ENCODE measurements around the gene BLM. TPM values are rescaled to one million over a fixed set of nuclear protein-coding genes. Genes with fewer than 3 reads are reported as not detected.
A peak's percentile ranks its signal among the peaks of the same experiment; 100 is the strongest.

The BLM gene
- total RNA-seq, 1 experiment from 2014 or later, result 41.3 TPM

GRCh38 chr15:90760661-90761232 lies 43.6 kb downstream of the BLM start:
- Histone ChIP-seq H3K27ac (ENCODE audit: insufficient read length, low read depth, low read length) (no peak overlapping the region), H3K14ac (ENCODE audit: insufficient read depth, low read length) (no peak overlapping the region)
- H3K27ac Mint-ChIP-seq, result peak overlapping the region in 2 of 3 experiments; percentile 56 to 93; a peak in 4 of 7 replicates

More at GRCh38 chr15:90760661-90761232, 43.6 kb downstream of the BLM start:
- peaks cover 13 to 61% (median 40%) of the 10 kb centered on the region in 3 experiments for H3K36me3 Mint-ChIP-seq (ENCODE audit: insufficient read depth in 1 of 3, low read depth in 3 of 3)
- no peaks in the 10 kb centered on the region for H3K9me3 Mint-ChIP-seq
- Histone ChIP-seq H2AK5ac (ENCODE audit: insufficient read length, low read length) (no peak overlapping the region), H4K91ac (ENCODE audit: insufficient read length, low read depth, low read length) (no peak overlapping the region), H3K9ac (ENCODE audit: extremely low read depth, insufficient read length, low read length) (no peak overlapping the region), H2BK15ac (ENCODE audit: low read depth, low read length) (no peak overlapping the region), H3K4me1 (ENCODE audit: insufficient read depth, low read length) (no peaks in the 10 kb centered on the region), H3K18ac (ENCODE audit: insufficient read length, low read depth, low read length) (no peak overlapping the region), H2BK120ac (ENCODE audit: low read depth, low read length, poor library complexity, severe bottlenecking) (no peak overlapping the region), H4K5ac (ENCODE audit: insufficient read length, low read depth, low read length) (no peak overlapping the region), H3K9me3 (ENCODE audit: control insufficient read depth, low read depth, low read length) (no peaks in the 10 kb centered on the region), H3K23me2 (ENCODE audit: insufficient read length, low read depth, low read length, poor library complexity, severe bottlenecking) (no peaks in the 10 kb centered on the region), H2AFZ (ENCODE audit: low read length) (no peak overlapping the region), H2BK20ac (ENCODE audit: low read depth, low read length, poor library complexity, severe bottlenecking) (no peak overlapping the region), H3K27me3 (ENCODE audit: insufficient read depth, low read length) (no peaks in the 10 kb centered on the region), H3K56ac (ENCODE audit: insufficient read length, low read depth, low read length) (no peak overlapping the region), H3K79me2 (ENCODE audit: insufficient read depth, low read length) (no peaks in the 10 kb centered on the region), H3K79me1 (ENCODE audit: insufficient read depth, low read depth, low read length, poor library complexity, severe bottlenecking) (no peaks in the 10 kb centered on the region), H3T11ph (ENCODE audit: low read length) (no peak overlapping the region), H2BK12ac (ENCODE audit: insufficient read length, low read depth, low read length) (no peak overlapping the region), H3K4ac (ENCODE audit: low read depth, low read length) (no peak overlapping the region), H3K4me2 (ENCODE audit: insufficient read depth, insufficient read length, low read length) (no peak overlapping the region), H2BK5ac (ENCODE audit: insufficient read length, low read length) (no peak overlapping the region), H4K8ac (replicated peaks; ENCODE audit: insufficient read length, low read depth, low read length) (no peak overlapping the region), H4K20me1 (ENCODE audit: control insufficient read depth, insufficient read depth, insufficient read length) (no peaks in the 10 kb centered on the region), H3K23ac (ENCODE audit: insufficient read length, low read depth, low read length) (no peak overlapping the region)
- WGBS (ENCODE audit: extremely low coverage, insufficient read length, low lambda C conversion rate), result no CpG with 5 or more reads among the region's 1 CpG
- H3K4me3 Mint-ChIP-seq, result no peak overlapping the region; a peak in 1 of 5 replicates
- no peak for TF ChIP-seq CTCF (conservative IDR thresholded peaks at IDR 0.05)
- H3K27me3 Mint-ChIP-seq (ENCODE audit: low read depth), result no peaks in the 10 kb centered on the region
- peaks cover 24% of the 10 kb centered on the region in 2 experiments for H3K4me1 Mint-ChIP-seq
- no peak for DNase-seq

Data from H9 (cell line).